RCC 7860 (cell line): Measurements from ENCODE around the gene IPO11.
"Not testable (repeated sequence)": the region's sequence is repeated elsewhere in the genome, so short reads cannot be mapped to it uniquely, and the experiment has no call there.

Experiments used
- DNase-seq: peaks from one replicate; pipeline ENCODE4 v3.0.0-alpha.2; 2015; ENCODE audit warnings: low spot score
- FAIRE-seq: peaks from 2 replicates; lab custom pipeline; 2012; peaks lifted over from hg19 to GRCh38; lab: Jason Lieb, UNC

Gene IPO11

GRCh38 chr5:62631909-62632580, 219.5 kb downstream of the IPO11 start:
- FAIRE-seq, result no peak
- no peak for DNase-seq

DNA sequence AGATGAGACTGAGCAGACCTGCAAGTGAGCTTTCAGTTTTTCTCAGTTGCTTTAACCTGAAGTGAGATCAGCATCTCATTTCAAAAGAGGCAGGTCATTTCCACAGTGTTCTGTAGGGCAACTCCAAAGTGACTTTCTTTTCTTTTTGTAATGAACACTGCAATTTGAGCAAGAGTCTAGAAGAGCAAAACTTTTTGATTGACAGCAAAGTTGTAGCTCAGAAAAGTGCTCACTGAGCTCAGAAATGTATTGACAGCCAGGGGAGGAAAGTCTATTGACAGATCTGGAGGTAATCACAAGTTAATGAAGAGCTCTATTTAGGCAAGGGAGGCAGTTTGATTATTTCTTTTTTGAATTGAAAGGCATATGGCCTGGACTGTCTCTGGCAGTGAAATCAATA, 220.7 kb downstream of the IPO11 start:
- DNase-seq (no peak), FAIRE-seq (no peak)

- DNase-seq, result no peak
Observed at GRCh38 chr5:62640446-62640845, 227.9 kb downstream of the IPO11 start.

DNA sequence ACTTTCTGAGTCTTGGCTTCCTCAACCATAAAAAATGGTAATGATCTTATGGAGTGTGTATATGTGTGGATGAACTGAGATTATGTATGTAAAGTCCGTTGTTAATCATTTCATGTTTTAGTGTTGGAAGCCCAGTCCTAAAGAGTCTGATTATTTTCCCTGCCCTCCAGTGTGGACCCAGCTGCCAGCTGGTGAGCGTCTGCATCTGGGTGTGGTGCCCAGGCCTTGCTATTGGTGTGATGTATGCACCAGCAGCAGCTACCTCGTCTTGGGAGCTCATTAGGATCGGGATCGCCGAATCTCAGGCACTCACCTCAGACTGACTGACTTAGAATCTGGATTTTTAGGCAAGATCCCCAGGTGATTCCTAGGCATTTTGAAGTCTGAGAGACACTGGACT, 229.9 kb downstream of the IPO11 start:
- DNase-seq (no peak), FAIRE-seq (no peak)

More at GRCh38 chr5:62640446-62640845, 227.9 kb downstream of the IPO11 start:
- FAIRE-seq, result no peak

GRCh38 chr5:62643556-62644451, 231.2 kb downstream of the IPO11 start:
- FAIRE-seq (no peak), DNase-seq (no peak)

- DNase-seq, result no peak
- no peak for FAIRE-seq
Observed at GRCh38 chr5:62645223-62645622, 232.7 kb downstream of the IPO11 start.

DNA sequence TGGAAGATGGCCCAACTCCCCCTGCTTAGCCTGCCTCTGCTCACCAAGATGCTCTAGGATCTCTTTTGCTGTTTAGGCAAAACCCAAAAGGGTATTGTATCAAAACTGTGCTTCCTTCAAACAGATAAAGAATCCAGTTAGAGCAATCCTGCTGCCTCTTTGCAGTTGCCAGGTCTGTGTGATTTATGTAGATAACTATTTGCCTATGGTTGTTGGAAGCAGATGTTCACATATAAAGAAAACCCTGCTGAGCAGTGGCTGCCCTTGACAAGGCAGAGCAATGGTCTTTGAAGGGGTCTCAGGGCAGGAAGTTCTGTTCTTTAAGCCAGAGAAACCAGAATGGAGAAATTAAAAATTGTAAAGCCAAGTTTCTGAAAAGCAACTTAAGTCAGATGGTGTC, 234.7 kb downstream of the IPO11 start:
- no peak for DNase-seq
- no peak for FAIRE-seq

DNA sequence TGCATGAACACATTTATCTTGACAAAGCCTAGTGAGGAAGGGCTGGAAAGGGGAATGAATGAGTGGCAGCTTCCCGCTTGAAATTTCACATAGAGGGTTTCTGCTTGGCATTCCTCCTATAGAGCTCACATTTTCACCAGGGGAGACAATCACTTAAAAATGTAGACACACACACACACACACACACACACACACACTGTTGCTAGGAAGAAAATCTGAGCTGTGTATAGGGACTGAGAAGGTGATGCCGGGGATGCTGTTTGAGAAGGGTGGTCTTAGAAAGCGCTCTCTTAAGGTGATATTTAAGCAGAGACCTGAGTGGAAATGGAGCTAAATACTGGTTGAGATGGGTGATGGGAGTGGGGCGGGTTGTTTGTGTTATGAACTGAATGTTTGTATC, 236.5 kb downstream of the IPO11 start:
- DNase-seq, result no peak
- FAIRE-seq, result no peak

DNA sequence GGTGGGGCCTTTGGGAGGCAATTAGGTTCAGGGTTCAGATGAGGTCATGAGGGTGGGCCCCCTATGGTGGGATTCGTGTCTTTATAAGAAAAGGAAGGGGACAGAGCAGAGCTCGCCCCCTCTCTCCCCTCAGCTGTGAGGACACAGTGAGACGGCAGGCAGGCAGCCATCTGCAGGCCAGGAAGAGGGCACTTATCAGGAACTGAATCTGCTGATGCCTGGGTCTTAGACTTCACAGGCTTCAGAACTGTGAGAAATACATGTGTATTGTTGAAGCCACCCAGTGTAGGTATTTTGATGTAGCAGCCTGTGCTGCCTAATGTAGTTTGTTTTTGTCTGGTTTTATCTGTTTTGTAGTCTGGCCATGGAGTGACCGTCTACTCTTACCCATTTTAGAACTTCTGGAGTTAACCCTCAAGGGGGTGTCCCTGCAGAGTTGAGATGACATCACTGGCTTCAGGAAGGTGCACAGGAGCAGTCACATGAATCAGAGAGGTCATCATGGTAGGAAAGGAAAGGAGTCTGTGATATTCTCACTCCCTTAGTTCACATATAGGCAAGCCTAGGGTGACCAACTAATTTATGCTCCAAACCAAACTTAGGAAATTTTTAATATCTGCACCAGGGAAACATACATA, 237.0 kb downstream of the IPO11 start:
- FAIRE-seq, result no peak
- DNase-seq, result no peak

DNA sequence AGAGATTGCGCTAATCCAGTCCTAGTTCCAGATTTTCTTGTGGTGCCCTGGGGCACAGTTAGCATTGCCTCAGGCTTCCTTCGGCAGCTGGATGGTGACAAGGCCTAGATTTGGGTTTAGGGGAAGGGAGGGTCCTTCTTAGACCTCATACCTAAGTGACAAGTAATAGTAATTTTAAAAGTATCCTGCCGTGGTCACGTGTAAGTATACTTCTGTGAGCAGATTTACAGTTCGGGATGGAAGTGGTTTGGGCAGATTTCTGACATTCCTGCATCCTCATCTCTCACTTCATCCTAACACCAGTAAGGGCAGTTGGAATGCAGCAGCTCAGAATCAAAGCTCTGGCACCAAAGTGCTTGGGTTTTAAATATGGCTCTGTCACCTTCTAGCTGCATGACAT, 237.6 kb downstream of the IPO11 start:
- no peak for DNase-seq
- no peak for FAIRE-seq

GRCh38 chr5:62652225-62652624, 239.7 kb downstream of the IPO11 start:
- DNase-seq (no peak), FAIRE-seq (no peak)

GRCh38 chr5:62653001-62653863, 240.7 kb downstream of the IPO11 start:
- FAIRE-seq (no peak), DNase-seq (no peak)

GRCh38 chr5:62653864-62654575, 241.5 kb downstream of the IPO11 start:
- FAIRE-seq (no peak), DNase-seq (no peak)

DNA sequence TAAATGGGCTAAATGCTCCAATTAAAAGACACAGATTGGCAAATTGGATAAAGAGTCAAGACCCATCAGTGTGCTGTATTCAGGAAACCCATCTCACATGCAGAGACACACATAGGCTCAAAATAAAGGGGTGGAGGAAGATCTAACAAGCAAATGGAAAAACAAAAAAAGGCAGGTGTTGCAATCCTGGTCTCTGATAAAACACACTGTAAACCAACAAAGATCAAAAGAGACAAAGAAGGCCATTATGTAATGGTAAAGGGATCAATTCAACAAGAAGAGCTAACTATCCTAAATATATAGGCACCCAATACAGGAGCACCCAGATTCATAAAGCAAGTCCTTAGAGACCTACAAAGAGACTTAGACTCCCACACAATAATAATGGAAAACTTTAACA, 245.2 kb downstream of the IPO11 start:
- FAIRE-seq, DNase-seq: not testable (repeated sequence)

DNA sequence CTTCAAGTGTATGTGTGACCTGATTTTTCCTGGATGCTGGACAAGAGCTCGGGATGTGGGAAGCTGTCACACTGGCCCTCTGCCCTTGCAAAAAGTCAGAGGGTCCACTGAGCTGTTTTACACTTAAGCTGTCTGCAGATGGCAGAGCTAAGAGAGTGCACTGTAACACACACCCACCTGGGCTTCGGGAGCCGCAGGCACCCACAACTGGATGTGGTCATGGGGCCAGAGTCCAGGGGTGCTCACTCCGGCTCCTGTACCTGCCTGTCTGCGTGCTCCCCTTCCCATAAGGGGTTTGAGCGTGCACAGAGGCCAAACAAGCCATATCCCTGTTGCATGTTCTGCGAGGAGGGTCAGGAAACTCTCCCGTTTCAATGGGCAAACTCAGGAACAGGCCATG, 248.6 kb downstream of the IPO11 start:
- no peak for FAIRE-seq
- no peak for DNase-seq

DNA sequence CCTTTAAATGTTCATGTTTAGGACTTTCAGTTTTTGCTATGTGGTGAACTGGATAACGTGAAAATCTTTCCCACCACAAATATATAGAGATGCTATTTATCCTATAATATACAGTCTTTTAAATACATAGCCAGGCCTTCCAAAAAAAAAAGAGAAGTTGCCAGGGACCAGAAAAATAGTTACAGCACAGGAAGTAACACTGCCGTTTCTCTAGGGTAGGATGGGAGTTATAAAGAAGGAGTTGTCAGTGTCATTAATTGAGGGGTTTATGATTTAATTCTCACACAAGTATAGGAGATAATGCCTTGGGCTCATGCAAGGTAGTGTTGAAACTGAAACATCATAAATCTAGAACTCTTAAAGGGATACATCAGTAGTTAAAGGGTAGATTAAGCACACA, 250.0 kb downstream of the IPO11 start:
- no peak for DNase-seq
- FAIRE-seq, result no peak

DNA sequence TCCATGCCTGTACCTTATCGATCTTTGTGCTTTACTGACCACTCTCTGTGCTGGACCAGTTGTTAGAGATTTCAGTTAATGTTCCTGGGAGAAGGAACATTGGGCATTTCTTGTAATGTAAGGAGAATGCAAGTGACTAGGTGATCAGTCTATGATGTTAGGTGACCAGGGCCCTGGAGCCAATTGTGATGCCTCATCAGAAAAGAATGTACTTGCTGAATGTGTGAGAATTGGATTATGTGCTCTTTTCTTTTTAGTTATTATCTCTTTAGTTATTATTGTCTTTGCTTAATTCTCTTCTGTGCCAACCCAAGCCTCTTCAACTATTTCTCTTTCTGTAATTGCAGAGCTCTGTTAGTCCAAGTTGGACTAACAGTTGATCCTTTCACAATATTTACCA, 258.9 kb downstream of the IPO11 start:
- DNase-seq (no peak), FAIRE-seq (no peak)

DNA sequence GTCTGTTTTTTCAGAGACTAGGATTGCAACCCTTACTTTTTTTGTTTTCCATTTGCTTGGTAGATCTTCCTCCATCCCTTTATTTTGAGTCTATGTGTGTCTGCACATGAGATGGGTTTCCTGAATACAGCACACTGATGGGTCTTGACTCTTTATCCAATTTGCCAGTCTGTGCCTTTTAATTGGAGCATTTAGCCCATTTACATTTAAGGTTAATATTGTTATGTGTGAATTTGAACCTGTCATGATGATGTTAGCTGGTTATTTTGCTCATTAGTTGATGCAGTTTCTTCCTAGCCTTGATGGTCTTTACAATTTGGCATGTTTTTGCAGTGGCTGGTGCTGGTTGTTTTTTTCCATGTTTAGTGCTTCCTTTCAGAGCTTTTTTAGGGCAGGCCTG, 264.0 kb downstream of the IPO11 start:
- FAIRE-seq, DNase-seq: not testable (repeated sequence)
